ENCODE results near the gene REV3L. TPM values are rescaled to one million over a fixed set of nuclear protein-coding genes. Genes with fewer than 3 reads are reported as not detected.
"Not testable (repeated sequence)": the region's sequence is repeated elsewhere in the genome, so short reads cannot be mapped to it uniquely, and the experiment has no call there.

REV3L gene
- total and polyA plus RNA-seq, 8 donors, result 29.3 to 68.6 (median 57.4) TPM

GRCh38 chr6:111307275-111307858, 175.7 kb downstream of the REV3L start:
- peaks cover 0 to 76% of the 10 kb centered on the region in 2 donors for H3K36me3 ChIP-seq

GRCh38 chr6:111306104-111306888, 176.7 kb downstream of the REV3L start:
- H3K4me1 ChIP-seq, result no peaks in the 10 kb centered on the region
- H3K36me3 ChIP-seq, result peaks cover 0 to 74% of the 10 kb centered on the region in 2 donors
- intact Hi-C loops (cut with DNase I), result no loop called here
- H3K27me3 ChIP-seq, result no peaks in the 10 kb centered on the region
- H3K27ac ChIP-seq, result no peak overlapping the region
- no peak overlapping the region for H3K4me3 ChIP-seq
- DNase-seq, result no peak
- no peak for ATAC-seq
- H3K9me3 ChIP-seq, result peaks cover 0 to 4% of the 10 kb centered on the region in 2 donors
- no peak for TF ChIP-seq CTCF (IDR thresholded peaks at IDR 0.05)

More at GRCh38 chr6:111307275-111307858, 175.7 kb downstream of the REV3L start:
- H3K4me1 ChIP-seq, result no peaks in the 10 kb centered on the region
- H3K4me3 ChIP-seq, result no peak overlapping the region
- H3K27me3 ChIP-seq, result no peaks in the 10 kb centered on the region
- no peak for DNase-seq
- no peak for ATAC-seq
- no peaks in the 10 kb centered on the region for H3K9me3 ChIP-seq
- no peak overlapping the region for H3K27ac ChIP-seq
- no peak for TF ChIP-seq CTCF (IDR thresholded peaks at IDR 0.05)
- intact Hi-C loops (cut with DNase I), result no loop called here

- no peaks in the 10 kb centered on the region for H3K4me1 ChIP-seq
- H3K27ac ChIP-seq, result no peak overlapping the region
- peaks cover 0 to 43% of the 10 kb centered on the region in 2 donors for H3K36me3 ChIP-seq
- H3K4me3 ChIP-seq, result no peak overlapping the region
- ATAC-seq, result no peak
- H3K9me3 ChIP-seq, result peaks cover 0 to 12% of the 10 kb centered on the region in 2 donors
- H3K27me3 ChIP-seq, result no peaks in the 10 kb centered on the region
- intact Hi-C loops (cut with DNase I), result no loop called here
- no peak for DNase-seq
- no peak for TF ChIP-seq CTCF (IDR thresholded peaks at IDR 0.05)
Measured at GRCh38 chr6:111301946-111302345, 181.1 kb downstream of the REV3L start.

GRCh38 chr6:111300938-111301800, 181.8 kb downstream of the REV3L start:
- H3K4me3 ChIP-seq; H3K27ac ChIP-seq; intact Hi-C loops (cut with DNase I); H3K4me1 ChIP-seq; H3K27me3 ChIP-seq; ATAC-seq; DNase-seq: not testable (repeated sequence)
- Histone ChIP-seq H3K9me3 (peaks cover 0 to 12% of the 10 kb centered on the region in 2 donors), H3K36me3 (peaks cover 0 to 38% of the 10 kb centered on the region in 2 donors)

GRCh38 chr6:111297776-111298175, 185.2 kb downstream of the REV3L start:
- H3K4me3 ChIP-seq, result no peak overlapping the region
- H3K4me1 ChIP-seq, result no peaks in the 10 kb centered on the region
- peaks cover 0 to 12% of the 10 kb centered on the region in 2 donors for H3K9me3 ChIP-seq
- ATAC-seq (no peak), DNase-seq (no peak)
- intact Hi-C loops (cut with DNase I), result no loop called here
- no peaks in the 10 kb centered on the region for H3K27me3 ChIP-seq
- TF ChIP-seq CTCF (IDR thresholded peaks at IDR 0.05), result no peak
- H3K27ac ChIP-seq, result peak overlapping the region in 1 of 2 donors; percentile 26
- H3K36me3 ChIP-seq, result peaks cover 0 to 24% of the 10 kb centered on the region in 2 donors

All from left lung (tissue), 10 donors.